ENCODE results near the gene MEGF6.
A peak's percentile ranks its signal among the peaks of the same experiment; 100 is the strongest.
"Not testable (repeated sequence)": the region's sequence is repeated elsewhere in the genome, so short reads cannot be mapped to it uniquely, and the experiment has no call there.

Gene MEGF6

DNA sequence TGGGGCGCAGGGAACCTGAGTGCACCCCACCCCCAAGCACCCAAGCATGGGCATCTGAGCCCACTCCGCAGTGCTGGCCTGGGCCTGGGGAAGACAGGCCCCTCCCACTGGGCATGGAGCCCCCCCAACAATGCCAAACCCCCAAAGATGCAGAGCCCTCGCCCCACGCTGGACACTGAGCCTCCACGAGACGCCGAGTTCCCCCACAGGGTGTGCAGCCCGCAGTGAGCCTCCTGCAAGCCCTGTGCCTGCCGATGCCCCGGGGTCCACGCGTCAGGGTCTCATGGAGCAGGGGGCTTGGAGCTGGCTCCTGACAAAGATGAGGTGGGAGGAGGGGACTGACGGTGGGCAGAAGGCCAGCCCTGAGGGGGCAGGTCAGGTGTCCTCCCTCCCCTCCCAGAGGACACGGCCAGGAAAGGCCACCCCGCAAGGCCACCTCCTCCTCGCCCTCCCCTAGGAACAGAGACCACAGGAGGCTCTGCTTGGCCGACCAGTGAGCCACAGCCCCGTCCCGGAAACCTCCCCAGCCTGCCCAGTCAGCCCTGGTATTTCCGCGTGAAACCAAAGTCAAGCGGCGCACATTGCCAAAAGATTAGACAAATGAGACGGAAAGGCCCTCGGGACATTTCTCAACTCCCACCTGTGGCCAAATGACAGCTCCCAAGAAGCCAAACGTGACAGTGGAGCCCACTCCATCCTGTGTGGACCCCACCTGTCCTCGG is 33.4 kb downstream of the MEGF6 start:
- peak overlapping the region; percentile 95 for H3K4me2 ChIP-seq
- H3K4me3 ChIP-seq = peak overlapping the region; percentile 41; the same call in 1 of the 2 replicates
- H4K20me1 ChIP-seq = peaks cover 99% of the 10 kb centered on the region
- peaks cover 18% of the 10 kb centered on the region for H3K9me3 ChIP-seq
- 0 out of 2 replicates have a peak, but pooled peaks have one; percentile 39 for TF ChIP-seq Cebpa-rat (IDR thresholded peaks at IDR 0.05)
- peaks cover 83% of the 10 kb centered on the region for H3K4me1 ChIP-seq
- peak overlapping the region; percentile 27; the same call in 1 of the 2 replicates for H3K27ac ChIP-seq
- peaks cover 37% of the 10 kb centered on the region for H3K36me3 ChIP-seq
- no peak overlapping the region for H3K9ac ChIP-seq
- peaks cover 16% of the 10 kb centered on the region for H3K27me3 ChIP-seq

- Histone ChIP-seq H3K4me2 (peak overlapping the region; percentile 95), H3K4me1 (peaks cover 77% of the 10 kb centered on the region), H3K27ac (peak overlapping the region; percentile 20; the same call in 1 of the 2 replicates), H3K9ac (no peak overlapping the region), H3K9me3 (peaks cover 18% of the 10 kb centered on the region), H3K36me3 (peaks cover 43% of the 10 kb centered on the region), H3K27me3 (peaks cover 16% of the 10 kb centered on the region), H4K20me1 (peaks cover 99% of the 10 kb centered on the region), H3K4me3 (0 out of 2 replicates have a peak overlapping the region, but pooled peaks have one; percentile 41)
- no peak for TF ChIP-seq Cebpa-rat (IDR thresholded peaks at IDR 0.05)
Observed at GRCh38 chr1:3577300-3577699, 34.0 kb downstream of the MEGF6 start.

DNA sequence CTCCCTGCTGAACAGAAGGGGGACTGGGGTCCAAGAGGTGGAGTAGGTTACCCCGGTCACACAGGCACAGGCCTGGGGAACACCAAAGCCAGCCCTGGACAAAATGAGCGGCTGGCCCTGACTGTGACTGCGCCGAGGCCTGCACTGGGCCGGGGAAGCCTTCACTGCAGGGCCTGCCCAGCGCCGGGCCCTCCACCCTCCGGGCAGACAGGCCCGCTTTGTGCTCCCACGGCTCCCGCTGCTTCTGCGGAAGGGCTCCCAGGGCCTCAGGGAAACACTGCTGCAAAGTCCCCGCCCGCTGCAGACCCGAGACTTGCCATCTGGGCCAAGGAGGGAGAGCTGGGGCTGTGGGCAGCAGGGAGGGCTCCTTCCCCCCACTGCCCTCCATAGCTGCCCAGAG is 35.3 kb downstream of the MEGF6 start:
- Histone ChIP-seq H3K4me1 (peaks cover 71% of the 10 kb centered on the region), H4K20me1 (peaks cover 99% of the 10 kb centered on the region), H3K36me3 (peaks cover 55% of the 10 kb centered on the region), H3K9ac (no peak overlapping the region), H3K27ac (no peak overlapping the region), H3K9me3 (peaks cover 18% of the 10 kb centered on the region), H3K4me3 (no peak overlapping the region), H3K4me2 (peak overlapping the region; percentile 95; the same call in 1 of the 2 replicates), H3K27me3 (peaks cover 16% of the 10 kb centered on the region)
- no peak for TF ChIP-seq Cebpa-rat (IDR thresholded peaks at IDR 0.05)

DNA sequence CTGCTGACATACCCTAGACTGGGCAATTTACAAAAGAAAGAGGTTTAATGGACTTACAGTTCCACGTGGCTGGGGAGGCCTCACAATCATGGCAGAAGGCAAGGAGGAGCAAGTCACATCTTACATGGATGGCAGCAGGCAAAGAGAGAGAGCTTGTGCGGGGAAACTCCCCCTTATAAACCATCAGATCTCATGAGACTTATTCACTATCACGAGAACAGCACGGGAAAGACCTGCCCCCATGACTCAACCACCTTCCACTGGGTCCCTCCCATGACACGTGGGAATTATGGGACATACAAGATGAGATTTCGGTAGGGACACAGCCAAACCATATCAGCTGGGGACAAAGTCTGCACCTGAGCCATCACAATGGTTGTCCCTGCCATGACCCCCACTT is 35.8 kb downstream of the MEGF6 start:
- H3K4me2 ChIP-seq, H3K9ac ChIP-seq, H3K4me3 ChIP-seq, H3K27ac ChIP-seq: not testable (repeated sequence)
- H4K20me1 ChIP-seq = peaks cover 99% of the 10 kb centered on the region
- peaks cover 18% of the 10 kb centered on the region for H3K9me3 ChIP-seq
- peaks cover 55% of the 10 kb centered on the region for H3K36me3 ChIP-seq
- peaks cover 71% of the 10 kb centered on the region for H3K4me1 ChIP-seq
- peaks cover 16% of the 10 kb centered on the region for H3K27me3 ChIP-seq

DNA sequence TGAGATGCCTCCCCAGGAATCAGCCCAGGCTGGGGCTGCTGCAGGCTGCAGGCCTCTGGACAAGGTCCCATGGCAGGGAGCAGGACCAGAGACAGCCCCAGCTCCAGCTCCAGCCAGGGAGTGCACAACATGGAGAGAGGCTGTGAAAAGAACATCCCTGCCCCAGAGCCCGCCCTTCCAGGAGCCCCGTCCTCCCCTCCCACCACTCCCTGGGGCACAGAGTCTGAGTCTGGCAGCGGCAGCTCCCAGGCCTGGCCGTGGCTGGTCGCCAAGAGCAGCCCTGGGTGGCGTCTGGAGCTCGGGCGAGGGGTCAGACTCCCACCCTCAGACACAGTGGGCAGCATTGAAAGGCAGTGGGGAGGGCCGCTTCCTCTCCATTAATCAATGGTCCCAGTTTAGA is 37.8 kb downstream of the MEGF6 start:
- H3K4me2 ChIP-seq = 0 out of 2 replicates have a peak overlapping the region, but pooled peaks have one; percentile 5
- H4K20me1 ChIP-seq = peaks cover 99% of the 10 kb centered on the region
- peaks cover 7% of the 10 kb centered on the region for H3K27me3 ChIP-seq
- H3K27ac ChIP-seq = no peak overlapping the region
- peaks cover 57% of the 10 kb centered on the region for H3K36me3 ChIP-seq
- no peak overlapping the region for H3K4me3 ChIP-seq
- no peak for TF ChIP-seq Cebpa-rat (IDR thresholded peaks at IDR 0.05)
- H3K9ac ChIP-seq = no peak overlapping the region
- H3K4me1 ChIP-seq = peaks cover 66% of the 10 kb centered on the region
- H3K9me3 ChIP-seq = peaks cover 18% of the 10 kb centered on the region

DNA sequence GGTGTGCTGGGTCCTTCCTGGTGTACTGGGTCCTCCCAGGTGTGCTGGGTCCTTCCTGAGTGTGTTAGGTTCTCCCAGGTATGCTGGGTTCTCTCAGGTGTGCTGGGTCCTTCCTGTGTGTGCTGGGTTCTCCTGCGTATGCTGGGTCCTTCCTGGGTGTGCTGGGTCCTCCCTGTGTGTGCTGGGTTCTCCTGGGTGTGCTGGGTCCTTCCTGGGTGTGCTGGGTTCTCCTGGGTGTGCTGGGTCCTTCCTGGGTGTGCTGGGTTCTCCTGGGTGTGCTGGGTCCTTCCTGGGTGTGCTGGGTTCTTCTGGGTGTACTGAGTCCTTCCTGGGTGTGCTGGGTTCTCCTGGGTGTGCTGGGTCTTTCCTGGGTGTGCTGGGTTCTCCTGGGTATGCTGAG is 38.7 kb downstream of the MEGF6 start:
- peaks cover 99% of the 10 kb centered on the region for H4K20me1 ChIP-seq
- not testable (repeated sequence) for H3K9ac ChIP-seq
- H3K36me3 ChIP-seq = peaks cover 57% of the 10 kb centered on the region

GRCh38 chr1:3571263-3571662 is 40.0 kb downstream of the MEGF6 start:
- H4K20me1 ChIP-seq = peaks cover 99% of the 10 kb centered on the region

More for the DNA sequence above, 38.7 kb downstream of the MEGF6 start:
- H3K27ac ChIP-seq, H3K4me2 ChIP-seq, H3K4me3 ChIP-seq, H3K27me3 ChIP-seq: not testable (repeated sequence)
- Histone ChIP-seq H3K4me1 (peaks cover 57% of the 10 kb centered on the region), H3K9me3 (peaks cover 18% of the 10 kb centered on the region)

DNA sequence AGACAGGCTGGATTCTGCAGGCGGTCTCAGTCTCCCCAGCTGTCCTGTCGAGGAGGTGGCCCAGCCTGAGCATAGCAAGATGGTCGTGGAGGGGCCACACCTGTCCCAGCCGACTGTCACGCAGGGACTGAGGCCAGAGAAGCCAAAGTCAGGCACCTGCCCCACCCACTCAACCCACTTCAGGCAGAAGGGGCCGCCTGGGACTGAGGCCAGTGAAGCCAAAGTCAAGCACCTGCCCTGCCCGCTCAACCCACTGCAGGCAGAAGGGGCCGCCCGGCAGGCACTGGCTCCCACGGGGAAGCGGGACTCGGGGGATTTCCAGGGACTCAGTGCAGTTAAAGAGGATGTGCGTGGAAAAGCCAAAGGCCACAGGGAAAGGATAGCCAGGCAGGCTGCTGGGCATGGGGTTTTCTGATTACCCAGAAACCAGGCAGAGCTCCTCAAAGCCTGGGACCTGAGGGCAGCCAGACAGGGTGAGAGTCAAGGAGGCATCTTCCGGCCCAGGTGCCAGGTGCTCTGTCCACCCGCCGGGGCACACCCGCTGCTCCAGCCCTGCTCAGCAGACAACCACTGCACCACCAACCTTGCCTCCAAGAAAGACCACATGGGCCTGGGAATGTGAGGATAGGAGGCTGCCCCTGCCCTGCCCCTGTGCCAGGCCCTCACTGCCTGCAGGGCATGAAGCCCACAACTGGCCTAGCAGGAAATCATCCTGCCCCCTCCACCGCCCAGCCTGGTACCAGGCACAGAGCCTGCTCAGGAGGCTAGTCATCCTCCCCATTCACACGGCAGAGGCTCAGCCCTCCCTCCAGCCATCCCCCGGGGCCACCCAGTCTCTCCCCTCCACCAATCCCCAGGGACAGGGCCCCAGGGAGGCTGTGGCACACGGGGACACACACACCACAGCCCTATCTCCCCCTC is 41.0 kb downstream of the MEGF6 start:
- Histone ChIP-seq H3K4me3 (no peak overlapping the region), H3K36me3 (peaks cover 57% of the 10 kb centered on the region), H3K27ac (no peak overlapping the region), H4K20me1 (peaks cover 99% of the 10 kb centered on the region), H3K4me2 (peak overlapping the region; percentile 78), H3K4me1 (peaks cover 37% of the 10 kb centered on the region), H3K9me3 (peaks cover 7% of the 10 kb centered on the region), H3K27me3 (peaks cover 3% of the 10 kb centered on the region; the same call in 1 of the 2 replicates), H3K9ac (peak overlapping the region; percentile 24; the same call in 1 of the 2 replicates)
- TF ChIP-seq Cebpa-rat (IDR thresholded peaks at IDR 0.05) = no peak

More at GRCh38 chr1:3571263-3571662, 40.0 kb downstream of the MEGF6 start:
- Histone ChIP-seq H3K4me2 (peak overlapping the region; percentile 78), H3K4me1 (peaks cover 43% of the 10 kb centered on the region), H3K9ac (no peak overlapping the region), H3K27ac (no peak overlapping the region), H3K4me3 (no peak overlapping the region), H3K36me3 (peaks cover 57% of the 10 kb centered on the region), H3K27me3 (peaks cover 7% of the 10 kb centered on the region; the same call in 1 of the 2 replicates), H3K9me3 (peaks cover 16% of the 10 kb centered on the region)
- TF ChIP-seq Cebpa-rat (IDR thresholded peaks at IDR 0.05) = no peak

DNA sequence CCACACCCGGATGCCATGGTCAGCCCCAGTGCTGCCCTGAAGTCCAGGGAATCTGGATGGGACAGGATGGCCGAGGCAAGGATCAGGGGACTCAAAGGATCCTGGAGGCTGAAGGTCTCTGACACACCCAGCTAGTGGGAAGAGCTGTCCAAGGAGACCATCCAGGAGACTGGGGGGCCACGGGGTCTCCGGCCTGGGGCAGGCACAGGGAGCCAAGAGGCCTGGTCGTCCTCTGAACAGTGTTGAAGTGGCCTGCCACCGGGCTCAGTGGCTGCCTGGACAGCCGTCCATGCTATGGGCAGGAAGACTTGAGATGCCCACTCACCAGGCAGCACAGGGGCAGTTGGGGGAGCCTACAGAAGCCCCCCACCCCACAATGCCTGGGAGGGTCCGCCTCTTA is 41.9 kb downstream of the MEGF6 start:
- peaks cover 3% of the 10 kb centered on the region; the same call in 1 of the 2 replicates for H3K27me3 ChIP-seq
- H3K27ac ChIP-seq = no peak overlapping the region
- H3K9me3 ChIP-seq = no peaks in the 10 kb centered on the region
- H3K4me3 ChIP-seq = no peak overlapping the region
- peak overlapping the region; percentile 78; the same call in 1 of the 2 replicates for H3K4me2 ChIP-seq
- H3K9ac ChIP-seq = no peak overlapping the region
- H3K36me3 ChIP-seq = peaks cover 49% of the 10 kb centered on the region
- peaks cover 99% of the 10 kb centered on the region for H4K20me1 ChIP-seq
- H3K4me1 ChIP-seq = peaks cover 37% of the 10 kb centered on the region
- no peak for TF ChIP-seq Cebpa-rat (IDR thresholded peaks at IDR 0.05)
